ENCODE data around the gene PTPN1. TPM values are rescaled to one million over a fixed set of nuclear protein-coding genes. Genes with fewer than 3 reads are reported as not detected.

The PTPN1 gene
- total and polyA plus RNA-seq, 2 of the 13 experiments (the other 11 are each of a cell fraction or from before 2014, with no cell fraction given): 17.7 to 37.2 TPM

DNA sequence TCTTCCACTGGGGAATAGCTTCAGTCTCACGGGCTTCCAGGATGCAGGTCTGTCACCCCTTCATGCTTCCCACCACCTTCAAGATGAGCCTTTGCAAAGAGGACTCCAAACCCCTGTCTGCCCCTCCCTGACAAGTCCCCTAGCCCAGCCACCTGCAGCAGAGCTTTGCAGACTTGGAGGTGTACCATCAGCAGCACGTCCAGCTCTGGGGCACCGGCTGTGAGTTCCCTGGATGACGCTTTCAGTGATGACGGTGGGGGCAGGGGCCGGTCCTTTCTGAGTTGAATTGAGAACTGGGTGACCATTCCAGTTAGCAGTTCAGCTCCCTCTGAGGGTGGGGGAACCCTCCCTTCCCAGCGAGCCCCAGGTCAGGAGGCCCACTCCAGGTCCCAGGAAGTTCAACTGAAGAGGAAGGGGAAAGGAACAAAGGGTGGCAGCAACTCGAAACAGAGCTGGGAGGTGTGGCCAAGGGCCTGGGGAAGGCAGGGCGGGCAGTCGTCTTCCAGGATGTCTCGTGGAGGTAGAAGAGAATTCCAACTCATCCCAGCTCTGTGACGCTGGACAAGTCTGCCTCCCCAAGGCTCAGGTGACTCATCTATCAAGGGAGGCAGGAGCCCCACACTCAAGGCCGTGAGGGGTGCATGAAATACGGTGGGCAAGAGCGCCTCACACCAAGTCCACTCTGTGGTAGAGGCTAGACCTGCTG, 86.0 kb downstream of the PTPN1 start (continued):
- TF ChIP-seq, protein P1, sequence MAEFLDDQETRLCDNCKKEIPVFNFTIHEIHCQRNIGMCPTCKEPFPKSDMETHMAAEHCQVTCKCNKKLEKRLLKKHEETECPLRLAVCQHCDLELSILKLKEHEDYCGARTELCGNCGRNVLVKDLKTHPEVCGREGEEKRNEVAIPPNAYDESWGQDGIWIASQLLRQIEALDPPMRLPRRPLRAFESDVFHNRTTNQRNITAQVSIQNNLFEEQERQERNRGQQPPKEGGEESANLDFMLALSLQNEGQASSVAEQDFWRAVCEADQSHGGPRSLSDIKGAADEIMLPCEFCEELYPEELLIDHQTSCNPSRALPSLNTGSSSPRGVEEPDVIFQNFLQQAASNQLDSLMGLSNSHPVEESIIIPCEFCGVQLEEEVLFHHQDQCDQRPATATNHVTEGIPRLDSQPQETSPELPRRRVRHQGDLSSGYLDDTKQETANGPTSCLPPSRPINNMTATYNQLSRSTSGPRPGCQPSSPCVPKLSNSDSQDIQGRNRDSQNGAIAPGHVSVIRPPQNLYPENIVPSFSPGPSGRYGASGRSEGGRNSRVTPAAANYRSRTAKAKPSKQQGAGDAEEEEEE (CRISPR knock-in tag; IDR thresholded peaks at IDR 0.05; ENCODE audit: borderline replicate concordance): no peak
- TF ChIP-seq ZNF557 (CRISPR knock-in tag; IDR thresholded peaks at IDR 0.05) (no peak), KLF16 (CRISPR knock-in tag; IDR thresholded peaks at IDR 0.05) (no peak), ZNF101 (CRISPR knock-in tag; IDR thresholded peaks at IDR 0.05; ENCODE audit: borderline replicate concordance, low read depth) (no peak), ZNF737 (CRISPR knock-in tag; IDR thresholded peaks at IDR 0.05; ENCODE audit: borderline replicate concordance) (0 out of 2 replicates have a peak, but pooled peaks have one; percentile 21), THYN1 (CRISPR knock-in tag; IDR thresholded peaks at IDR 0.05; ENCODE audit: borderline replicate concordance, low read depth) (no peak), THAP11 (CRISPR knock-in tag; IDR thresholded peaks at IDR 0.05) (no peak), POLR2AphosphoS2 (IDR thresholded peaks at IDR 0.05; ENCODE audit: low read depth, low read length) (no peak), MED1 (CRISPR knock-in tag; IDR thresholded peaks at IDR 0.05) (no peak), ZNF20 (CRISPR knock-in tag; IDR thresholded peaks at IDR 0.05) (no peak), SPEN (CRISPR knock-in tag; IDR thresholded peaks at IDR 0.05; ENCODE audit: low read depth) (no peak), ZNF335 (CRISPR knock-in tag; IDR thresholded peaks at IDR 0.05) (no peak)
- TF ChIP-seq, protein P2, sequence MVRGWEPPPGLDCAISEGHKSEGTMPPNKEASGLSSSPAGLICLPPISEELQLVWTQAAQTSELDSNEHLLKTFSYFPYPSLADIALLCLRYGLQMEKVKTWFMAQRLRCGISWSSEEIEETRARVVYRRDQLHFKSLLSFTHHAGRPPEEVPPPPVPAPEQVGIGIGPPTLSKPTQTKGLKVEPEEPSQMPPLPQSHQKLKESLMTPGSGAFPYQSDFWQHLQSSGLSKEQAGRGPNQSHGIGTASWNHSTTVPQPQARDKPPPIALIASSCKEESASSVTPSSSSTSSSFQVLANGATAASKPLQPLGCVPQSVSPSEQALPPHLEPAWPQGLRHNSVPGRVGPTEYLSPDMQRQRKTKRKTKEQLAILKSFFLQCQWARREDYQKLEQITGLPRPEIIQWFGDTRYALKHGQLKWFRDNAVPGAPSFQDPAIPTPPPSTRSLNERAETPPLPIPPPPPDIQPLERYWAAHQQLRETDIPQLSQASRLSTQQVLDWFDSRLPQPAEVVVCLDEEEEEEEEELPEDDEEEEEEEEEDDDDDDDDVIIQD (CRISPR knock-in tag; IDR thresholded peaks at IDR 0.05; ENCODE audit: low read depth): no peak
- TF ChIP-seq, protein P3, sequence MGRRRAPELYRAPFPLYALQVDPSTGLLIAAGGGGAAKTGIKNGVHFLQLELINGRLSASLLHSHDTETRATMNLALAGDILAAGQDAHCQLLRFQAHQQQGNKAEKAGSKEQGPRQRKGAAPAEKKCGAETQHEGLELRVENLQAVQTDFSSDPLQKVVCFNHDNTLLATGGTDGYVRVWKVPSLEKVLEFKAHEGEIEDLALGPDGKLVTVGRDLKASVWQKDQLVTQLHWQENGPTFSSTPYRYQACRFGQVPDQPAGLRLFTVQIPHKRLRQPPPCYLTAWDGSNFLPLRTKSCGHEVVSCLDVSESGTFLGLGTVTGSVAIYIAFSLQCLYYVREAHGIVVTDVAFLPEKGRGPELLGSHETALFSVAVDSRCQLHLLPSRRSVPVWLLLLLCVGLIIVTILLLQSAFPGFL (CRISPR knock-in tag; IDR thresholded peaks at IDR 0.05): no peak
- TF ChIP-seq, protein P4, sequence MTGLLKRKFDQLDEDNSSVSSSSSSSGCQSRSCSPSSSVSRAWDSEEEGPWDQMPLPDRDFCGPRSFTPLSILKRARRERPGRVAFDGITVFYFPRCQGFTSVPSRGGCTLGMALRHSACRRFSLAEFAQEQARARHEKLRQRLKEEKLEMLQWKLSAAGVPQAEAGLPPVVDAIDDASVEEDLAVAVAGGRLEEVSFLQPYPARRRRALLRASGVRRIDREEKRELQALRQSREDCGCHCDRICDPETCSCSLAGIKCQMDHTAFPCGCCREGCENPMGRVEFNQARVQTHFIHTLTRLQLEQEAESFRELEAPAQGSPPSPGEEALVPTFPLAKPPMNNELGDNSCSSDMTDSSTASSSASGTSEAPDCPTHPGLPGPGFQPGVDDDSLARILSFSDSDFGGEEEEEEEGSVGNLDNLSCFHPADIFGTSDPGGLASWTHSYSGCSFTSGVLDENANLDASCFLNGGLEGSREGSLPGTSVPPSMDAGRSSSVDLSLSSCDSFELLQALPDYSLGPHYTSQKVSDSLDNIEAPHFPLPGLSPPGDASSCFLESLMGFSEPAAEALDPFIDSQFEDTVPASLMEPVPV (CRISPR knock-in tag; IDR thresholded peaks at IDR 0.05): no peak
- TF ChIP-seq, protein P5, sequence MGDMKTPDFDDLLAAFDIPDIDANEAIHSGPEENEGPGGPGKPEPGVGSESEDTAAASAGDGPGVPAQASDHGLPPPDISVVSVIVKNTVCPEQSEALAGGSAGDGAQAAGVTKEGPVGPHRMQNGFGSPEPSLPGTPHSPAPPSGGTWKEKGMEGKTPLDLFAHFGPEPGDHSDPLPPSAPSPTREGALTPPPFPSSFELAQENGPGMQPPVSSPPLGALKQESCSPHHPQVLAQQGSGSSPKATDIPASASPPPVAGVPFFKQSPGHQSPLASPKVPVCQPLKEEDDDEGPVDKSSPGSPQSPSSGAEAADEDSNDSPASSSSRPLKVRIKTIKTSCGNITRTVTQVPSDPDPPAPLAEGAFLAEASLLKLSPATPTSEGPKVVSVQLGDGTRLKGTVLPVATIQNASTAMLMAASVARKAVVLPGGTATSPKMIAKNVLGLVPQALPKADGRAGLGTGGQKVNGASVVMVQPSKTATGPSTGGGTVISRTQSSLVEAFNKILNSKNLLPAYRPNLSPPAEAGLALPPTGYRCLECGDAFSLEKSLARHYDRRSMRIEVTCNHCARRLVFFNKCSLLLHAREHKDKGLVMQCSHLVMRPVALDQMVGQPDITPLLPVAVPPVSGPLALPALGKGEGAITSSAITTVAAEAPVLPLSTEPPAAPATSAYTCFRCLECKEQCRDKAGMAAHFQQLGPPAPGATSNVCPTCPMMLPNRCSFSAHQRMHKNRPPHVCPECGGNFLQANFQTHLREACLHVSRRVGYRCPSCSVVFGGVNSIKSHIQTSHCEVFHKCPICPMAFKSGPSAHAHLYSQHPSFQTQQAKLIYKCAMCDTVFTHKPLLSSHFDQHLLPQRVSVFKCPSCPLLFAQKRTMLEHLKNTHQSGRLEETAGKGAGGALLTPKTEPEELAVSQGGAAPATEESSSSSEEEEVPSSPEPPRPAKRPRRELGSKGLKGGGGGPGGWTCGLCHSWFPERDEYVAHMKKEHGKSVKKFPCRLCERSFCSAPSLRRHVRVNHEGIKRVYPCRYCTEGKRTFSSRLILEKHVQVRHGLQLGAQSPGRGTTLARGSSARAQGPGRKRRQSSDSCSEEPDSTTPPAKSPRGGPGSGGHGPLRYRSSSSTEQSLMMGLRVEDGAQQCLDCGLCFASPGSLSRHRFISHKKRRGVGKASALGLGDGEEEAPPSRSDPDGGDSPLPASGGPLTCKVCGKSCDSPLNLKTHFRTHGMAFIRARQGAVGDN (CRISPR knock-in tag; IDR thresholded peaks at IDR 0.05): peak; percentile 43
- TF ChIP-seq, protein P6, sequence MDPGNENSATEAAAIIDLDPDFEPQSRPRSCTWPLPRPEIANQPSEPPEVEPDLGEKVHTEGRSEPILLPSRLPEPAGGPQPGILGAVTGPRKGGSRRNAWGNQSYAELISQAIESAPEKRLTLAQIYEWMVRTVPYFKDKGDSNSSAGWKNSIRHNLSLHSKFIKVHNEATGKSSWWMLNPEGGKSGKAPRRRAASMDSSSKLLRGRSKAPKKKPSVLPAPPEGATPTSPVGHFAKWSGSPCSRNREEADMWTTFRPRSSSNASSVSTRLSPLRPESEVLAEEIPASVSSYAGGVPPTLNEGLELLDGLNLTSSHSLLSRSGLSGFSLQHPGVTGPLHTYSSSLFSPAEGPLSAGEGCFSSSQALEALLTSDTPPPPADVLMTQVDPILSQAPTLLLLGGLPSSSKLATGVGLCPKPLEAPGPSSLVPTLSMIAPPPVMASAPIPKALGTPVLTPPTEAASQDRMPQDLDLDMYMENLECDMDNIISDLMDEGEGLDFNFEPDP (CRISPR knock-in tag; conservative IDR thresholded peaks at IDR 0.05): no peak
